ENCODE data around the gene HBS1L. TPM values are rescaled to one million over a fixed set of nuclear protein-coding genes. Genes with fewer than 3 reads are reported as not detected.

Gene HBS1L
- total RNA-seq, 1 experiment from 2014 or later = 89.4 TPM

- Histone ChIP-seq H3K9me3 (ENCODE audit: control insufficient read depth in 1 of 2, insufficient read depth in 1 of 2, low read depth in 1 of 2, low read length in 2 of 2) (no peaks in the 10 kb centered on the region), H3K36me3 (ENCODE audit: control insufficient read depth in 1 of 2, insufficient read depth in 2 of 2, low read length in 2 of 2) (peaks cover 0 to 4% of the 10 kb centered on the region in 2 experiments; a peak in 1 of 4 replicates), H3K27me3 (ENCODE audit: insufficient read depth, low read length) (no peaks in the 10 kb centered on the region), H3K4me1 (ENCODE audit: control insufficient read depth in 1 of 2, insufficient read depth in 2 of 2, low read length in 2 of 2) (no peaks in the 10 kb centered on the region), H4K20me1 (ENCODE audit: insufficient read depth) (peaks cover 8% of the 10 kb centered on the region; the same call in 1 of the 2 replicates), H3K79me2 (ENCODE audit: insufficient read depth, low read length) (peaks cover 79% of the 10 kb centered on the region), H3K27ac (ENCODE audit: low read depth, low read length) (no peak overlapping the region), H3K9me2 (ENCODE audit: insufficient read depth) (no peaks in the 10 kb centered on the region), H3K9ac (ENCODE audit: low read length) (no peak overlapping the region), H3K4me3 (replicated peaks in 1 of 2; ENCODE audit: low read depth in 1 of 2, low read length in 2 of 2) (no peak overlapping the region), H3K4me2 (ENCODE audit: low read length) (no peak overlapping the region), H2AFZ (ENCODE audit: low read depth, low read length, poor library complexity, severe bottlenecking) (no peak overlapping the region)
- POLR2A ChIA-PET = no interaction called here
- intact Hi-C loops (cut with micrococcal nuclease) = no loop called here
- CTCF ChIA-PET = no interaction called here
- TF ChIP-seq SP1 (IDR thresholded peaks at IDR 0.05; ENCODE audit: low read depth) (no peak), JUND (IDR thresholded peaks at IDR 0.05) (no peak), CEBPB (IDR thresholded peaks at IDR 0.05; ENCODE audit: low read depth) (no peak), EZH2 (IDR thresholded peaks at IDR 0.05) (no peak), SRF (IDR thresholded peaks at IDR 0.05; ENCODE audit: low read depth) (no peak), SIN3A (IDR thresholded peaks at IDR 0.05; ENCODE audit: low read depth) (no peak), YY1 (IDR thresholded peaks at IDR 0.05; ENCODE audit: extremely low read depth, insufficient replicate concordance, low read depth, low read length) (no peak), CBX3 (IDR thresholded peaks at IDR 0.05; ENCODE audit: low read depth) (no peak), FOSL1 (IDR thresholded peaks at IDR 0.05; ENCODE audit: low read depth) (no peak), ATF3 (IDR thresholded peaks at IDR 0.05) (no peak), RAD21 (IDR thresholded peaks at IDR 0.05; ENCODE audit: low read depth) (no peak), POLR2A (IDR thresholded peaks at IDR 0.05; ENCODE audit: borderline replicate concordance, extremely low read depth, insufficient read depth, insufficient read length) (no peak)
- TF ChIP-seq, protein P1, sequence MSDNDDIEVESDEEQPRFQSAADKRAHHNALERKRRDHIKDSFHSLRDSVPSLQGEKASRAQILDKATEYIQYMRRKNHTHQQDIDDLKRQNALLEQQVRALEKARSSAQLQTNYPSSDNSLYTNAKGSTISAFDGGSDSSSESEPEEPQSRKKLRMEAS (IDR thresholded peaks at IDR 0.05) = no peak
- TF ChIP-seq, protein P2, sequence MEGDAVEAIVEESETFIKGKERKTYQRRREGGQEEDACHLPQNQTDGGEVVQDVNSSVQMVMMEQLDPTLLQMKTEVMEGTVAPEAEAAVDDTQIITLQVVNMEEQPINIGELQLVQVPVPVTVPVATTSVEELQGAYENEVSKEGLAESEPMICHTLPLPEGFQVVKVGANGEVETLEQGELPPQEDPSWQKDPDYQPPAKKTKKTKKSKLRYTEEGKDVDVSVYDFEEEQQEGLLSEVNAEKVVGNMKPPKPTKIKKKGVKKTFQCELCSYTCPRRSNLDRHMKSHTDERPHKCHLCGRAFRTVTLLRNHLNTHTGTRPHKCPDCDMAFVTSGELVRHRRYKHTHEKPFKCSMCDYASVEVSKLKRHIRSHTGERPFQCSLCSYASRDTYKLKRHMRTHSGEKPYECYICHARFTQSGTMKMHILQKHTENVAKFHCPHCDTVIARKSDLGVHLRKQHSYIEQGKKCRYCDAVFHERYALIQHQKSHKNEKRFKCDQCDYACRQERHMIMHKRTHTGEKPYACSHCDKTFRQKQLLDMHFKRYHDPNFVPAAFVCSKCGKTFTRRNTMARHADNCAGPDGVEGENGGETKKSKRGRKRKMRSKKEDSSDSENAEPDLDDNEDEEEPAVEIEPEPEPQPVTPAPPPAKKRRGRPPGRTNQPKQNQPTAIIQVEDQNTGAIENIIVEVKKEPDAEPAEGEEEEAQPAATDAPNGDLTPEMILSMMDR (IDR thresholded peaks at IDR 0.05 in 2 of 3, conservative IDR thresholded peaks at IDR 0.05 in 1 of 3; ENCODE audit: borderline replicate concordance in 1 of 3, insufficient read depth in 1 of 3, low read depth in 2 of 3, low read length in 2 of 3) = no peak
- no peak for ATAC-seq
- RAD21 ChIA-PET (ENCODE audit: low non-redundant PET in 1 of 2, low total read pairs in 2 of 2, uncharacterized antibody in 2 of 2, unreplicated experiment in 2 of 2) = no interaction called here
- BruUV-seq (replicated peaks) = no TSS peak
- no peak for DNase-seq (ENCODE audit: low read depth, low spot score)
These were observed 29.4 kb downstream of the HBS1L start for GRCh38 chr6:135025175-135025574.
